SIG-M5 treated with dmso at 0.1 percent for 504 hours (cell line): Measurements from ENCODE around the gene KIF5B.
"Not testable (repeated sequence)": the region's sequence is repeated elsewhere in the genome, so short reads cannot be mapped to it uniquely, and the experiment has no call there.

ENCODE experiments used
- DNase-seq: peaks from one replicate; lab custom pipeline; 2025; ENCODE audit not compliant: unreplicated experiment; lab: John Stamatoyannopoulos, UW

KIF5B gene

GRCh38 chr10:32017044-32017443 is 39.2 kb downstream of the KIF5B start:
- no peak for DNase-seq

GRCh38 chr10:32015386-32015785 is 40.8 kb downstream of the KIF5B start:
- DNase-seq = no peak

GRCh38 chr10:32007026-32007425 is 49.2 kb downstream of the KIF5B start:
- no peak for DNase-seq

GRCh38 chr10:32005050-32005449 is 51.2 kb downstream of the KIF5B start:
- peak; percentile 52 for DNase-seq

GRCh38 chr10:32004161-32004591 is 52.0 kb downstream of the KIF5B start:
- DNase-seq = peak; percentile 3

GRCh38 chr10:32002531-32002930 is 53.7 kb downstream of the KIF5B start:
- no peak for DNase-seq

- DNase-seq = no peak
Measured at GRCh38 chr10:32000937-32001336, 55.3 kb downstream of the KIF5B start.

GRCh38 chr10:31999836-32000235 is 56.4 kb downstream of the KIF5B start:
- no peak for DNase-seq

- DNase-seq = no peak
Measured at GRCh38 chr10:31999070-31999660, 57.1 kb downstream of the KIF5B start.

- no peak for DNase-seq
Measured at GRCh38 chr10:31994926-31995325, 61.3 kb downstream of the KIF5B start.

- no peak for DNase-seq
Measured at GRCh38 chr10:31990937-31991336, 65.3 kb downstream of the KIF5B start.

- DNase-seq = not testable (repeated sequence)
Measured at GRCh38 chr10:31987786-31988185, 68.4 kb downstream of the KIF5B start.

GRCh38 chr10:31982111-31982510 is 74.1 kb downstream of the KIF5B start:
- DNase-seq = no peak

GRCh38 chr10:31980471-31980870 is 75.8 kb downstream of the KIF5B start:
- no peak for DNase-seq

GRCh38 chr10:31979071-31979470 is 77.2 kb downstream of the KIF5B start:
- DNase-seq = not testable (repeated sequence)

GRCh38 chr10:31978156-31978483 is 78.1 kb downstream of the KIF5B start:
- no peak for DNase-seq

- DNase-seq = peak; percentile 97
Measured at GRCh38 chr10:31977440-31978155, 78.6 kb downstream of the KIF5B start.

GRCh38 chr10:31975157-31975765 is 81.0 kb downstream of the KIF5B start:
- DNase-seq = no peak

GRCh38 chr10:31974434-31975124 is 81.6 kb downstream of the KIF5B start:
- no peak for DNase-seq

GRCh38 chr10:31972519-31973041 is 83.6 kb downstream of the KIF5B start:
- DNase-seq = peak; percentile 86

- DNase-seq = not testable (repeated sequence)
Measured at GRCh38 chr10:31969847-31970246, 86.4 kb downstream of the KIF5B start.

- no peak for DNase-seq
Measured at GRCh38 chr10:31963589-31963980, 92.6 kb downstream of the KIF5B start.
